K562 (cell line): ENCODE measurements around the gene FAM174C. TPM values are rescaled to one million over a fixed set of nuclear protein-coding genes. Genes with fewer than 3 reads are reported as not detected.

Experiments
- ATAC-seq: fragments of 200-7000 bp; cut with Tn5 transposase; 3 replicates; pipeline ENCODE4 v1.9.1; 2020; ENCODE audit warnings: moderate library complexity
- BruUV-seq: library from RNA; stranded (reverse); fragments of 400-500 nt; replicated peaks from 2 replicates; lab custom pipeline; 2021; lab: Mats Ljungman, UMichigan
- CTCF ChIA-PET: fragments of 300-600 bp; formaldehyde crosslinking; extraction: SDS; loops from one replicate; lab custom pipeline; 2021; ENCODE audit warnings: low intra/inter-chr PET ratio; lab: Yijun Ruan, JAX
- POLR2A ChIA-PET: fragments of 300-600, 350-650 bp; sonication (Branson Sonifier 250); formaldehyde crosslinking; extraction: SDS; loops from one replicate; lab custom pipeline; 2021; ENCODE audit warnings: antibody characterized with exemption, inconsistent platforms; lab: Yijun Ruan, JAX
- DNase-seq, 4 experiments: peaks; one replicate each; pipeline versions ENCODE4 v3.0.0 to v3.0.0-alpha.2; 2011 to 2018; ENCODE audit warnings: low spot score in 3 of 4, mixed read lengths in 3 of 4; ENCODE audit errors: extremely low read depth in 1 of 4
- FAIRE-seq: peaks from 2 replicates; lab custom pipeline; 2011; peaks lifted over from hg19 to GRCh38; lab: Jason Lieb, UNC
- H2AFZ ChIP-seq: 2 replicates; pipeline ENCODE4 v1.6.0; 2011; ENCODE audit warnings: low read depth, low read length, control low read depth, inconsistent platforms
- H3K27ac ChIP-seq: fragments of 200-600 bp; 3 replicates; pipeline ENCODE4 v1.8.0; 2011; ENCODE audit warnings: low read depth, mild to moderate bottlenecking, control low read depth, inconsistent platforms, low read length, moderate library complexity, mixed read lengths; ENCODE audit errors: extremely low read depth
- H3K27me3 ChIP-seq, 2 experiments: fragments of 300-600 bp in 1 of 2; 2 replicates in 1 of 2; 3 replicates in 1 of 2; pipeline versions ENCODE4 v1.6.0 to v1.8.0; 2011; ENCODE audit warnings: inconsistent platforms in 2 of 2, low read length in 2 of 2, mild to moderate bottlenecking in 1 of 2, mixed read lengths in 1 of 2, moderate library complexity in 1 of 2; ENCODE audit not compliant: control insufficient read depth in 2 of 2, insufficient read depth in 2 of 2
- H3K36me3 ChIP-seq: fragments of 300-600 bp; 3 replicates; pipeline ENCODE4 v1.8.0; 2011; ENCODE audit warnings: mild to moderate bottlenecking, low read length, inconsistent platforms; ENCODE audit not compliant: control insufficient read depth, insufficient read depth
- H3K4me1 ChIP-seq, 2 experiments: fragments of 200-600 bp in 1 of 2; replicated peaks in 1 of 2; 2 replicates in 1 of 2; 3 replicates in 1 of 2; pipeline versions ENCODE4 v1.5.1 to v1.8.0; 2011; ENCODE audit warnings: inconsistent platforms in 2 of 2, low read length in 2 of 2, mild to moderate bottlenecking in 1 of 2, mixed read lengths in 1 of 2, moderate library complexity in 1 of 2; ENCODE audit not compliant: control insufficient read depth in 2 of 2, insufficient read depth in 2 of 2
- H3K4me2 ChIP-seq: 2 replicates; pipeline ENCODE4 v1.6.1; 2011; ENCODE audit warnings: low read length, control low read depth, inconsistent platforms, mixed read lengths; ENCODE audit not compliant: insufficient read depth
- H3K4me3 ChIP-seq: fragments of 200-600 bp; sonication (generic), shearing (Covaris generic); 2 replicates; pipeline ENCODE4 v1.5.1; 2016; ENCODE audit warnings: control low read depth, inconsistent platforms
- H3K79me2 ChIP-seq: fragments of 200-600 bp; 3 replicates; pipeline ENCODE4 v1.8.0; 2011; ENCODE audit warnings: low read length, inconsistent platforms; ENCODE audit not compliant: control insufficient read depth, insufficient read depth
- H3K9ac ChIP-seq, 2 experiments: 2 replicates each; pipeline versions ENCODE4 v1.6.0 to v1.6.1; 2011; ENCODE audit warnings: low read depth in 2 of 2, low read length in 2 of 2, control low read depth in 1 of 2, inconsistent platforms in 1 of 2, mild to moderate bottlenecking in 1 of 2, mixed read lengths in 1 of 2; ENCODE audit not compliant: insufficient read depth in 1 of 2
- H3K9me1 ChIP-seq: one replicate; pipeline ENCODE4 v1.6.0; 2011; ENCODE audit warnings: inconsistent platforms, mild to moderate bottlenecking, low read length, moderate library complexity; ENCODE audit not compliant: control insufficient read depth, insufficient read depth
- H3K9me3 ChIP-seq: replicated peaks from 2 replicates; pipeline ENCODE4 v1.5.1; 2011; ENCODE audit warnings: low read depth, low read length, inconsistent platforms; ENCODE audit not compliant: control insufficient read depth, insufficient read depth
- H4K20me1 ChIP-seq: replicated peaks from 2 replicates; pipeline ENCODE4 v1.6.1; 2011; ENCODE audit warnings: low read length, inconsistent platforms, mixed read lengths; ENCODE audit not compliant: control insufficient read depth, insufficient read depth
- KDM1A ChIP-seq, 2 experiments: fragments of 450-650 bp; IDR thresholded peaks; 2 replicates each; pipeline ENCODE4 v1.6.1; 2016; ENCODE audit warnings: mild to moderate bottlenecking in 2 of 2
- POLR2G ChIP-seq: fragments of 200-400 bp; formaldehyde crosslinking; IDR thresholded peaks from 2 replicates; pipeline ENCODE4 v1.6.1; 2017; ENCODE audit warnings: low read depth, mild to moderate bottlenecking, antibody characterized with exemption, low read length, moderate library complexity
- ZBTB33 ChIP-seq: sonication (generic); formaldehyde crosslinking; IDR thresholded peaks from 2 replicates; pipeline ENCODE4 v1.8.1; 2023; ENCODE audit warnings: mild to moderate bottlenecking, missing genetic modification reagents
- ZNF24 ChIP-seq: fragments of 450-650 bp; IDR thresholded peaks from 2 replicates; pipeline ENCODE4 v1.6.1; 2016
- ZNF354B ChIP-seq: fragments of 250-450 bp; sonication (Bioruptor Pico); IDR thresholded peaks from 2 replicates; pipeline ENCODE4 v1.4.0; 2020
- WGBS: fragments of 100-300 bp; shearing (Covaris generic); methylation state at CpG from one replicate; pipeline ENCODE4 v1.1.6; 2016; ENCODE audit warnings: low coverage, mixed read lengths; ENCODE audit not compliant: insufficient coverage; ENCODE audit errors: missing lambda C conversion rate; 5-methylcytosine and 5-hydroxymethylcytosine counted together
- in situ Hi-C: fragments of 300-500 bp; cut with MboI; formaldehyde crosslinking; loops from 4 replicates; pipeline ENCODE4 v1.15.0; 2018; ENCODE audit warnings: inconsistent platforms, mixed read lengths
- intact Hi-C: fragments of 100-400 bp; cut with micrococcal nuclease; formaldehyde crosslinking; loops from 2 replicates; pipeline ENCODE4 v1.14.2; 2022
- polyA plus RNA-seq, 8 experiments: library from polyadenylated mRNA; depleted of rRNA in 4 of 8; stranded (reverse) in 5 of 8; unstranded in 3 of 8; fragments of >200 nt; fragmentation: Nextera tagmentation in 2 of 8; fragmentation: Illumina TruSeq in 1 of 8; extraction: Ambion mirVana in 2 of 8; extraction: Trizol in 1 of 8; gene quantifications; 2 replicates each; pipeline versions ENCODE4 v1.2.1 to v1.2.3, GENCODE V29; 2011 to 2014; ENCODE audit warnings: inconsistent platforms in 1 of 8, missing spikeins in 1 of 8
- total RNA-seq, 7 experiments: library from RNA; depleted of rRNA in 6 of 7; stranded (reverse); fragments of >200 nt in 6 of 7; fragmentation: Illumina TruSeq in 2 of 7; extraction: Trizol in 2 of 7; gene quantifications; 2 replicates each; pipeline versions ENCODE4 v1.2.1 to v1.2.3, GENCODE V29; 2011 to 2021; ENCODE audit warnings: low replicate concordance in 1 of 7

The FAM174C gene
- total and polyA plus RNA-seq, 9 of the 15 experiments (the other 6 are each of a cell fraction or from before 2014, with no cell fraction given), result 0.66 to 89.6 (median 20.3) TPM

DNA sequence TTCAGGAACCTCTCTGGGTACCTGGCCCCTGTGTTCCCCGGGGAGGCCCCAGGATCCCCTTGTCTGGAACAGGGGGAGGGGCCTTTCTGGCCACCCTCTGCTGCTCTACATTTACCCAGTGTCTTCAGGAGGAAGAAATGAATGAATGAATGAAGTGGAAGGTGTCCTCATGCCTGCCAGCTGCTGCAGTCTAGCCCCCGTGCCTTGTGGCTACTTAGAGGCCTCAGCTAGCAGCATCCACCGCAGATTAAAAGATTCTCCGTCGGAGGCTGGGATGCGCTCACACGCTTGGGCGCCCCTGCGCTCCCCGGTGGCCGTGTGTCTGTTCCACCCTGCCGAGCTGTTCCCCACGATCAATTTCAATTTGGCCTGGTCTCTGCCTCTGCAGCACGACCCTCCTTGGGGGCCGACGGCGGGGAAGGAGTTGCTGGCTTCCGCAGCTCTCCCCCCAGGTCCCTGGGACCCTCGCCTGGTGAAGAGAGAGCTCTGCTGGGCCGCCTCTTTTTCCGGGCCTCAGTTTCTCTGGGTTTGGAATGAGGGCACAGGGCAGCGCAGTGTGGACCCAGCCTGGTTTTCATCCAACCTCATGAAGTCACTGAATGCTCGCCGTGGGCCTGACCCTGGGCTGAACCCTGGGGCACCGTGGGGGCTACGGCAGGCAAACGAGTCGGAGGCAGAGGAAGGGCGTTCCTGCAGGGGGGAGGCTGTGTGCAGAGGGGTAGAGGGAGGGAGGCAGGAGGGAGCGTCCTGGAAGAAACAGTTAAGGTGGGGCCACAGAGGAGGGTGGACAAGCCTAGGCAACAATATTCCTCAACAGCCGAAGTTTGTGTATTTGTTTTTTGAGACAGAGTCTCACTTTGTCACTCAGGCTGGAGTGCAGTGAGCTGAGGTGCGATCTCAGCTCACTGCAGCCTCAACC, 38.6 kb downstream of the FAM174C start:
- Histone ChIP-seq H3K9ac (no peak overlapping the region), H3K4me3 (no peak overlapping the region), H4K20me1 (peaks cover 11% of the 10 kb centered on the region), H3K27me3 (no peaks in the 10 kb centered on the region), H3K4me1 (peaks cover 2 to 78% of the 10 kb centered on the region in 2 experiments; a peak in 4 of 5 replicates), H3K79me2 (peaks cover 6% of the 10 kb centered on the region; the same call in 1 of the 3 replicates), H2AFZ (no peak overlapping the region), H3K9me1 (no peaks in the 10 kb centered on the region), H3K4me2 (no peak overlapping the region), H3K27ac (no peak overlapping the region), H3K36me3 (no peaks in the 10 kb centered on the region), H3K9me3 (no peaks in the 10 kb centered on the region)
- DNase-seq, result no peak
- 40% methylated on average over 29 of the region's 32 CpGs for WGBS
- TF ChIP-seq ZNF354B (CRISPR knock-in tag), result no peak
- peak; percentile 97 for TF ChIP-seq ZNF24
- TF ChIP-seq KDM1A (IDR thresholded peaks at IDR 0.05), result peak in 1 of 2 experiments; percentile 42; a peak in 1 of 4 replicates
- TF ChIP-seq ZBTB33 (CRISPR knock-in tag), result peak; percentile 67; the same call in 1 of the 2 replicates
- peak; percentile 18; the same call in 1 of the 2 replicates for TF ChIP-seq POLR2G
- intact Hi-C loops (no loop called here), in situ Hi-C loops (no loop called here)
- no TSS peak for BruUV-seq
- FAIRE-seq, result peak; percentile 74
- POLR2A ChIA-PET, result interaction anchor here (0.6 to 1.6 kb wide), 3 partner anchors 13 to 89 kb away, joined by 3 to 6 read pairs (median 3); no protein-coding TSS in a partner anchor
- CTCF ChIA-PET, result no interaction called here
- no peak for ATAC-seq
